OCI-LY3 (cell line): Measurements from ENCODE around the gene PACRG.

Source experiments
- H2AFZ ChIP-seq: fragments of 200-600, 300-600 bp; shearing (Covaris generic); 2 replicates; pipeline ENCODE4 v1.6.0; 2014; ENCODE audit warnings: antibody characterized with exemption, low read depth, low read length
- H3K27ac ChIP-seq: fragments of 200-600, 300-600 bp; sonication (generic); 2 replicates; pipeline ENCODE4 v1.5.1; 2014; ENCODE audit warnings: mild to moderate bottlenecking, low read length, moderate library complexity, mixed read lengths
- H3K27me3 ChIP-seq: fragments of 200-600, 300-600 bp; sonication (generic); 2 replicates; pipeline ENCODE4 v1.6.1; 2014; ENCODE audit warnings: low read depth, low read length, mixed read lengths
- H3K36me3 ChIP-seq: fragments of 200-600, 300-600 bp; sonication (generic); replicated peaks from 2 replicates; pipeline ENCODE3; 2014; ENCODE audit warnings: low read depth, low read length, mixed read lengths
- H3K4me1 ChIP-seq: fragments of 300-600, 200-600 bp; sonication (generic); 2 replicates; pipeline ENCODE4 v1.6.1; 2014; ENCODE audit warnings: low read length, mixed read lengths
- H3K4me2 ChIP-seq: fragments of 200-600, 300-600 bp; sonication (generic); 2 replicates; pipeline ENCODE4 v1.6.1; 2014; ENCODE audit warnings: low read length, mixed read lengths
- H3K4me3 ChIP-seq: fragments of 300-600, 200-600 bp; sonication (generic); 2 replicates; pipeline ENCODE4 v1.5.1; 2014; ENCODE audit warnings: antibody characterized with exemption, mild to moderate bottlenecking, low read length, moderate library complexity
- H3K79me2 ChIP-seq: fragments of 300-600, 200-600 bp; shearing (Covaris generic); 2 replicates; pipeline ENCODE4 v1.6.1; 2014; ENCODE audit warnings: mild to moderate bottlenecking, low read length, mixed read lengths
- H3K9ac ChIP-seq: fragments of 300-600, 200-600 bp; shearing (Covaris generic); 2 replicates; pipeline ENCODE4 v1.6.0; 2014; ENCODE audit warnings: mild to moderate bottlenecking, low read length, moderate library complexity
- H3K9me3 ChIP-seq: fragments of 200-600, 300-600 bp; shearing (Covaris generic); 2 replicates; pipeline ENCODE4 v1.6.1; 2014; ENCODE audit warnings: low read length, mixed read lengths; ENCODE audit not compliant: insufficient read depth
- H4K20me1 ChIP-seq: fragments of 200-600, 300-600 bp; sonication (generic); 2 replicates; pipeline ENCODE4 v1.6.1; 2016; ENCODE audit warnings: low read length, mixed read lengths; ENCODE audit not compliant: insufficient read depth
- CTCF ChIP-seq: fragments of 200-600, 300-600 bp; sonication (generic); IDR thresholded peaks from 2 replicates; pipeline ENCODE4 v1.5.1; 2014; ENCODE audit warnings: antibody characterized with exemption, low read length, low read depth
- EZH2phosphoT487 ChIP-seq: fragments of 200-600 bp; shearing (Covaris generic); IDR thresholded peaks from 2 replicates; pipeline ENCODE4 v1.6.1; 2018; ENCODE audit warnings: antibody characterized with exemption, mixed run types, low read depth

Gene PACRG

GRCh38 chr6:162814426-162814973 is 86.7 kb downstream of the PACRG start:
- Histone ChIP-seq H3K4me1 (no peaks in the 10 kb centered on the region), H2AFZ (no peak overlapping the region), H3K4me3 (no peak overlapping the region), H3K9ac (no peak overlapping the region), H3K9me3 (no peaks in the 10 kb centered on the region), H3K36me3 (no peaks in the 10 kb centered on the region), H3K4me2 (no peak overlapping the region), H3K27ac (no peak overlapping the region), H3K79me2 (no peaks in the 10 kb centered on the region), H4K20me1 (no peaks in the 10 kb centered on the region), H3K27me3 (no peaks in the 10 kb centered on the region)
- TF ChIP-seq EZH2phosphoT487 (no peak), CTCF (no peak)

- H3K4me2 ChIP-seq, result no peak overlapping the region
- H3K9ac ChIP-seq, result no peak overlapping the region
- no peak overlapping the region for H2AFZ ChIP-seq
- no peaks in the 10 kb centered on the region for H3K27me3 ChIP-seq
- no peaks in the 10 kb centered on the region for H3K4me1 ChIP-seq
- H3K9me3 ChIP-seq, result no peaks in the 10 kb centered on the region
- H3K27ac ChIP-seq, result no peak overlapping the region
- H3K36me3 ChIP-seq, result no peaks in the 10 kb centered on the region
- H3K4me3 ChIP-seq, result no peak overlapping the region
- H3K79me2 ChIP-seq, result no peaks in the 10 kb centered on the region
- no peak for TF ChIP-seq CTCF
- TF ChIP-seq EZH2phosphoT487, result no peak
- H4K20me1 ChIP-seq, result no peaks in the 10 kb centered on the region
Observed at GRCh38 chr6:162817196-162817595, 89.4 kb downstream of the PACRG start.

GRCh38 chr6:162819284-162819683 is 91.5 kb downstream of the PACRG start:
- H3K9ac ChIP-seq, result no peak overlapping the region
- H3K4me1 ChIP-seq, result no peaks in the 10 kb centered on the region
- no peaks in the 10 kb centered on the region for H3K27me3 ChIP-seq
- no peak overlapping the region for H3K4me2 ChIP-seq
- H2AFZ ChIP-seq, result no peak overlapping the region
- H3K36me3 ChIP-seq, result no peaks in the 10 kb centered on the region
- TF ChIP-seq CTCF (no peak), EZH2phosphoT487 (no peak)
- H4K20me1 ChIP-seq, result no peaks in the 10 kb centered on the region
- H3K27ac ChIP-seq, result no peak overlapping the region
- no peak overlapping the region for H3K4me3 ChIP-seq
- H3K79me2 ChIP-seq, result no peaks in the 10 kb centered on the region
- H3K9me3 ChIP-seq, result no peaks in the 10 kb centered on the region

- Histone ChIP-seq H3K4me2 (no peak overlapping the region), H2AFZ (no peak overlapping the region), H3K36me3 (no peaks in the 10 kb centered on the region), H3K9me3 (no peaks in the 10 kb centered on the region), H4K20me1 (no peaks in the 10 kb centered on the region), H3K4me1 (no peaks in the 10 kb centered on the region), H3K27me3 (no peaks in the 10 kb centered on the region), H3K27ac (no peak overlapping the region), H3K4me3 (no peak overlapping the region), H3K9ac (no peak overlapping the region), H3K79me2 (no peaks in the 10 kb centered on the region)
- TF ChIP-seq EZH2phosphoT487, result no peak
- TF ChIP-seq CTCF, result no peak
Observed at GRCh38 chr6:162821102-162821501, 93.3 kb downstream of the PACRG start.
